GM18867 (cell line): Measurements from ENCODE around the gene SLC27A6.
"Not testable (repeated sequence)": the region's sequence is repeated elsewhere in the genome, so short reads cannot be mapped to it uniquely, and the experiment has no call there.

ENCODE experiments used
- ATAC-seq: cut with Tn5 transposase; IDR thresholded peaks from one replicate; pipeline ENCODE4 v1.9.1; 2021; ENCODE audit warnings: mild to moderate bottlenecking, moderate library complexity; ENCODE audit not compliant: unreplicated experiment

Gene SLC27A6

DNA sequence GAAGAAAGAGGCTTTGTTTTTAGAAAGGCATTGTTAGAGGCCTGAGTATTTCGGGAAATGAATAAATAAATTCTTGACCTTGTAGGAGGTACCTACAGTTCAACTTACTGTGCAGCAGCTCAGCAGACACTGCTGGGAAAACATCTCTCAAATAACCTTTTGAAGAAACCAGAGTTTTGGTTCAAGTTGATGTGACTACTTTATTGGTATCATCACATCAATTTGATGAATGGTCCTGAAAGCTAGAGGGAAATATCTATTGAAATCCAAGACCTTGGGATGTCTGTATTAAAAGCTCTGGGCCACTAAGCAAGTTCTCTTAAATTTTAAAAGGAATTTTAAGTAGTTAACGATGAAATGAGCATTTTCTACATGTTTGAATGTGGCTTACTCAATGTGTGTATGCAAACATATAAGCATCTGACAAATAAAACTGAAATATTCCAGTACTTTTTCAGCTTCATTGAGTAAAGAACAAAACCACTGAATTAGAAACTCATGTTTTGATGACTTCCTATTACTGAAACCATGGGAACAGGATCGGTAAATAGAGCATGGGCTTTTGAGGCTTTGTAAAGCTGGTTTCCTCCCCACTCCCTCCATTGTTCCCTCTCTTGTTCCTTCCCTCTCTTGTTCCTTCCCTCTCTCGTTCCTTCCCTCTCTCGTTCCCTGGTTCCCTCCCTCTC lies 36.7 kb downstream of the SLC27A6 start:
- no peak for ATAC-seq

DNA sequence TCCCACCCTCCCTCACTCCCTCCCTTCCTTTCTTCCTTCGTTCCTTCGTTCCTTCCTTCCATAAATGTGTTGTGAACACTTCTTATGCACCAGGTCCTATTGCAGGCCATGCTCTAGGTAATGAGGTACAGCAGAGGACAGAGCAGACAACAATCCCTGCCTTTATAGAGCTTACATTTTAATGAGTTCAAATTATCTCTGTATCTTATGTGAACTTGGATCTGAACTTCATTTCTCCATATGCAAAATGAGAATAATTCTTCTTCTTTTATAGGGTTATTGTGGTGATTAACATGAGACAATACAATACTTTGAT lies 37.2 kb downstream of the SLC27A6 start:
- ATAC-seq: no peak

DNA sequence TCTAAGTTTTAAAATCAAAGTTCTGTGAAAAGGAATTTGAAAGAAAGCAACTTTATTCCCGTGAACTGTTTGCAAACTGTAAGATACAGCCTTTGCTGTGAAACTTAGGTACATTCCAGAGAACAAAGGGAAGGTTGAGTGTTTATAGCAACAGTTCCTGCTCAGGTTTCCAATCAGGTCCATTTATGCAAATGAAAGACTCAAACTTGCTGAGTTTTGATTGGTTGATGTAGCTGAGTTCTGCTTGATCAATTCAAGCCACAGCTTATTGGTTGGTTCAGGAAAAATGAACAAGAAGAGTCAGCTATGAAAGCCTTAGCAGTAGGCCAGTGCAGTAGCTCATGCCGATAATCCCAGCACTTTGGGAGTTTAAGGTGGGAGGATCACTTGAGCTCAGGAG lies 37.9 kb downstream of the SLC27A6 start:
- no peak for ATAC-seq

DNA sequence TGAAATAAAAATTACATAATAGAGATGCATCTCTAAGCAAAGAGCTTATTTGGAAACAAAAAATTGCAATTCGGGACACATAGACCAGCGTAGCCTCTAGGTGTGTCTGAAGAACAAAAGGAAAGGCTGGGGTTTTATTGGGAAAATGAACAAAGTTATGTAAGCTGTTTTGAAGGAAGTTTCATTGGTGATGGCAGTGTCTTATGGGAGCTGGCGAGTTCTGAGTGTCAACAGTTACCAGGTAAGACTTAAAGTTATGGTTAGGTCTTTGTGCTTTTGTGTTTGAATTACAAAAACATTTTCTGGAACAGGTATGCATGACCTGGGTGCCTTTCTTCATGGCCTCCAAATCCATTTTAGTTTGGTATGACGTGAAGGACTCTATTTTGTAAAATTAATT lies 48.9 kb downstream of the SLC27A6 start:
- ATAC-seq: no peak

DNA sequence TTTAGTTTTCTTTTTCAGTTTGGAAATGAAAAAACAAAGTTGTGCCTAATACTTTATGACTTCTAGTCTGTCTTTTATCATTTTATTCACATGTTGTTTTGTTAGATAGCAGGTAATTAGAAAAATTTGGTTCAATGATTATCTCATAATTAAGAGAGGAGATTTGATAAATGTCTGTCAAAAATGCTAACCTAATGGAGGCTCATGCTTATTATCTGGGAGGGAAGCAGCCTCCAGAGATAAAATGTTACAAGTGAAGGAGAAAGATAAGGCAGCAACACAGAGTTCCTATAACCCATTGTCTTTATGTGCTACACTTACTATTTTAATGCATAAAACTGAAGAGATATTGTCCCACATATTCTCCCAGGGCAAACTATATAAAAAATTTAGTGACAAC lies 53.5 kb downstream of the SLC27A6 start:
- no peak for ATAC-seq

DNA sequence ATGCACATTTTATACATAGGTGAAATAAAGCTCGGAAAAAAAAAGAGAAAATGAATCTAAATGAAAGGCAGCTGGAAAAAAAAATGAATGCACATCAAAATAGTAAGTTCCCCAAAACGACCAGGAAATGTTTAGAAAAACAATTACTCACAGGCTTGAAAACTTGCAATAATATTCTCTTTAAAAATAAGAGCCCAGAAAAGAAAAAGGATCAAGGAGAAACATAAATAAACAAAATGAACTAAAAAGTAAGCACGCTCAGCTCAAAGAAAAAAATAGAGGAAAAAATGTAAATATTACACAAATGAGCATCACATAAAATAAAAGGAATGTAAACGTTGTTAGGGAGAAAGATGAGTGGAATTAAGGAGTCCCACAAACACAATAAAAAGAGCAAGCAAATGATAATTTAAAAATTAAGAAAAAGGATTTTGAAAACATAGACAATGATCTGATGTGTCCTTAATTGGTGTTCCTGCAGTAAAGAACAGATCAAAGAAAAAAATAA lies 54.2 kb downstream of the SLC27A6 start:
- ATAC-seq: no peak

DNA sequence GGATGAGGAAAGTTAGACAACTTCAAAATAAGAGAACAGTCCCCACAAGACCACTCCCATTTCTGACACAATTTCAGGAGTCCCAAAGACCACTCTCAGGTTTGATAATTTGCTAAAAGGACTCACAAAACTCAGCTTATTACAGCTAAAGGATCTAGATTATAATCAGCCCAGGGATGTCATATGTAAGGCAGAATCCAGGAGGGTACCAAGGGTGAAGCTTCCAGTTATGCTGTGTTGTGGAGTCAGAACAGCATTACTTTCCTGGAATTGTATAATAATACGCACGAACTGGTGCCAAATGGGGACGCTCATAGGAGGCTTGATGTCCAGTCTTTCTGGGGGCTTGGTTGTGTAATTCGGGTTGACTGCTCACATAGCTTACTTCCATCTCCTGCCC lies 55.4 kb downstream of the SLC27A6 start:
- no peak for ATAC-seq

DNA sequence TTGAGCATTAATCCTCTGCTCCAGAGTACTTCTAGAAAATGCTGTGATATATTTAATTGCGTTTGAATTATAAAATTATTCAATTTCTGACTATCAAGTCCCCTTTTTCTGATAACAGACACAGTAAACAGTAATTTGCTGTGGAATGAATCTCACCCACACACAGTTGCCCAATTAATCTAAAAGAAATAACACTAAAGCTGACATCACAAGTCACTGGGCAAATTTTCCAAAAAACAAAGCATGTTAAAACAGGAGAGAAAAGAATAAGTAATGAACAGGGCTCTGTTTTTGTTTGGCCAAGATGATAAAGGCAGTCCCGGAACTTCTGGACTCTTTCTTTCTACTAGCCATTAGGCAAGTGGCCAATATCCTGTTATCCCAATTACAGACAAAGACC lies 56.5 kb downstream of the SLC27A6 start:
- no peak for ATAC-seq

DNA sequence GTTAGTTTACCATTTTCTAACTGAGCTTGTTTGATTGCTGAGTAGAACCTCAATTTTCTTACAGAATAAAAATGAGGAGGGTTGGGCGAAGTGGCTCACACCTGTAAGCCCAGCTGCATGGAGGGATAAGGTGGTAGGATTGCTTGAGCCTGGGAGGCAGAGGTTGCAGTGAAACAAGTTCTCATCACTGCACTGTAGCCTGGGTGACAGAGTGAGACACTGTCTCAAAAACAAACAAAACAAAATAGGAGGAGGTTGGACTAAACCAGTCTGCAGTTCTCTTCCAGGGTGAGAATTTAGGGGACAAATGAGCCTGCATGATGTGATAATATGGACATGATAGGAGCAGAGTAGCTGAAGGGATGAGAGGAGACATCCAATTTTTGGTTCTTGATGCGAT lies 57.3 kb downstream of the SLC27A6 start:
- ATAC-seq: no peak

DNA sequence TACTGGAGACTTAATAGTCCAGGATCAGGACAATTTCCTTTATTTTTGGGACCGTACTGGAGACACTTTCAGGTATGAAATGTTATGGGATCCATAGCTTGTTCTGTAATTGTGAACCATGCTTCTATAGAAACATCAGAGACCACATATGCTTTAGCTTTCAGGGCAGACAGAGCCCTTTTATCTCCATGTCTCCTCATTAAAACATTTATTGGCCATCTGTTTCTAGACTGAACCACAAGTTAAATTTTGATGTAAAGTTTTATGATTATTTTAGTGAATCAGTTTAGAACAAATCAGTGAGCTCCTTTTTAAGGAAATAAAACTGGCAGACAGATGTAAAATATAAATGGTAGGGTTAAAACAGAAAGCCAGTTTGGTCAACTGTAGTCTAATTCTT lies 62.0 kb downstream of the SLC27A6 start:
- ATAC-seq: no peak

DNA sequence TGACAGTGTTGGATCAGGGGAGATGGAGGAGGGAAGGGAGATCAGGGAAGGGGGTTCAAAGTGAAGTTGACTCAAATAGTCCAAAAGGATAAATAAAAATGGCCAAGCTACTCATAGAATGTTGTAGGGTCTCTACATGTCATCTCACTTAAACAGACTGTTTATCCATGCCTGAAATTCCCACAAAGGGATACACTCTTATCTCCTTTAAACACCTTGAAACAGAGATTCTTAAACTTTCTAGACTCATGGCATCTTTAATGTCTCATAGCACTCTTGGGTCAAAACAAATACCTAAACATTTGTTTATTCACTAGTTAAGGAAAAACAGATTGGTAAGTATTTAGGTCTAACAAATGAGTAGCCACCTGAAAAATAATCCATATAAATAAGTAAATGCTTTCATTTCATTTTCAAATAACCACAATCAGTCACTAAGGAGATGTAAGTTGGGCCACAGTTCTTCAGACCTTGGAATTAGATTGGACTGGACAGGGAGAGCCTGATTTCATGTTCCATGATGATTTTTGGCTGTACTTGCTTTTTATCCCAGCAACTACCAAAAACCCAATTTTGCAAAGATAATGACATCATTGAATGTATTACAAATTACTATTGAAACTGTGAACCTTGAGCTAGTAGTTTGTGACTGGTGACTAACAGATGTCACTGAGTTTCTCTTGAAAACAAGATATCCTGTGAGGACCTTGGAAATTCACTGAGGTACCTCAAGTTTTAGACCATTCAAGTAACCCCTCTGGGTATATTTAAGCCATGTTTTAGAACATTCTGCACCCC lies 66.8 kb downstream of the SLC27A6 start:
- ATAC-seq: no peak

DNA sequence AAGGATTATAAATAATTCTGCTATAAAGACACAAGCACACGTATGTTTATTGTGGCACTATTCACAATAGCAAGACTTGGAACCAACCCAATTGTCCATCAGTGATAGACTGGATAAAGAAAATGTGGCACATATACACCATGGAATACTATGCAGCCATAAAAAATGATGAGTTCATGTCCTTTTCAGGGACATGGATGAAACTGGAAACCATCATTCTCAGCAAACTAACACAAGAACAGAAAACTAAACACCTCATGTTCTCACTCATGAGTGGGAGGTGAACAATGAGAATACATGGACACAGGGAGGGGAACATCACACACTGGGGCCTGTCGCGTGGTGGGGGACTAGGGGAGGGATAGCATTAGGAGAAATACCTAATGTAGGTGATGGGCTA lies 71.0 kb downstream of the SLC27A6 start:
- ATAC-seq: not testable (repeated sequence)

DNA sequence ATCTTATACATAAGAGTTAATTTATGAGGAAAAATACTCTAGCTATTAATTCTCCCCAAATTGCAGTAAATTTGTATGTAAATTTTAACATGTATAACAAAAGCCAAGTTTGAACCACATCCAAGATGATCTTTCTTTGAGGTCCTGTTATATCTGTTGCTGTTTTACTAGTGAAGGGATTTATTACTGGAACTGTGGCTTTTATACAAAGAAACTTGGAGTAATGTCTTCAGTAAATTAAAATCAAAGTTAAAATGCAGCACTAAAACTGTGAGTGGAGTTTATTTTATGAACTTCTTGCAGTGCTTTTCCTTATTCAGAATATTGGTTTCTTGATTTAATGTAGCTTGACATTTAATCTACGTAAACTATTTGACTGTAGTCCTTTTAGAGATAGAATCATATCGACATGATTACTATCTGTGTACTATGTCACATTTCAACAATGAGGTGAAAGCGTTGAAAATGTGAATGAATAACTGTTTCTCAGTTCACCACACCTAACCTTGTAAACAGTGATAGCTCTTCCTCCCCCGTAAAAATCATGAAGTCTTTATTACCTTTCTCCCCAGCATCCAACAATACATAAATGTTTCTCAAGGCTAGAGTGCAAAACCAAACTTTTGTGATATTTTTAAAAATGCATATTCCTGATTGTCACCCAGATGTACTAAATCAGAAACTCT lies 76.1 kb downstream of the SLC27A6 start:
- no peak for ATAC-seq

DNA sequence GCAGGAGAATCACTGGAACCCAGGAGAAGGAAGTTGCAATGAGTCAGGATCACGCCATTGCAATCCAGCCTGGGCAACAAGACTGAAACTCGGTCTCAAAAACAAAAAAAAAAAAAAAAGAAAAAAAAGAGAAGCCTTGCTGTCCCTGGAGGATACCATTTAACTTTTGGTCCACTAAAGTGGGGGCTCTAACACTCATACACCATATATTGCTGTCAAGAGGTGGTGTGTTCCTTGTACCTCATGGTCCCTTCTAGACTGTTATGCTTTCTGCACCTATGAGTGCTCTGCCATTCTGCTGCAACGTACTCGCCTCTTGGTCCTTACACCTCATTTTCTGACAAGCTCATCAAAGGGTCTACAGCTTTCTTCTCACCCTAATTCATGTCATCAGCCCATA lies 77.0 kb downstream of the SLC27A6 start:
- ATAC-seq: no peak

DNA sequence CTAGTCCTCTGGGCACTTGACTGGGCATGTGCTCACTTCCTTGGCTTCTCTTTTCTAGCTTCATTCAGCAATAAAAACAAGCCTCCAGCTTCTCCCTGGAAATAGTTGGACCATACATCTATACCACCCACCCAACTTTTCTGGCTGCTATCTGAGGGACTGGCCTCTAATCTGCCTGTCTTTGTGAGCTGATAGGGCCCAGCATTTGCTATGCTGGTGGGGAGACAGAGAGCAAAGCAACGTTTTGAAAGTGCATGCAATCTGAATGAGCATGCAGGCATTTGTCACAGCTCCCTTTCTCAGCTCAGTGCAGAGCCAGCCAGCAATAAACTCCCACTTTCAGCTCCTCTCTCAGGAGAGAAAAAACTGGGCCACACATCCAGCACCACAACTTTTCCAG lies 78.6 kb downstream of the SLC27A6 start:
- ATAC-seq: no peak

DNA sequence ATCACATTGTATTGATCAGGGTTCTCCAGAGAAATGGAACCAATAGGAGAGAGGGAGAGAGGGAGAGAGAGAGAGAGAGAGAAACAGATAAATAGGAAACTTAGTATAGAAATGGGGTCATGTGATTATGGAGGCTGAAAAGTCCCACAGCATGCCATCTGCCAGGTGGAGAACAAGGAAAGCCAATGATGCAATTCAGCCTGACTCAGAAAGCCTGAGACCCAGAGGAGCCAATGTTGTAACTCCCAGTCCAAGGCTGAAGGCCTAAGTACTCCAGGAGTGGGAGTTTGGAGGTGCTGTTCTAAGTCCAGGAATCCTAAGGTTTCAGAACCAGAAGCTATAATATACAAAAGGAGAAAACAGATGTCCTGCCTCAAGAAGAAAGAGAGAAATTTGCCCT lies 80.9 kb downstream of the SLC27A6 start:
- no peak for ATAC-seq

DNA sequence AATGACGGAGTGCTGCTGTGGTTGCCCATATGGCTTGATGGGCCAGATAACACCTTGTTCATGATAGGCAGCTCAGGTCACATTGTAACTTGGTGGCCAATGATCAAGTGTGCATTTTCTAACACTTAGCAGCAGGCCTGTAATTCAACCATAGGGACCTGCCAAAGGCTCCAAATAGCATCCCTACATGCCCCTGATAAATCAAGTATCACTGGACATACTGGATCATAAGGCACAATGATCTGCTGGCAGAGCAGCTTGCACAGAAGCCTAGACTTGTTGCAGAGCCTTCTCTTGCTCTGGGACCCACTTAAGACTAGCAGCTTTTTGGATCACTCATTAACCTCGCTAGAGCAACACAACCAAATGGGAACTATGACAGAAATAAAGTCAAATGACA lies 83.2 kb downstream of the SLC27A6 start:
- no peak for ATAC-seq

DNA sequence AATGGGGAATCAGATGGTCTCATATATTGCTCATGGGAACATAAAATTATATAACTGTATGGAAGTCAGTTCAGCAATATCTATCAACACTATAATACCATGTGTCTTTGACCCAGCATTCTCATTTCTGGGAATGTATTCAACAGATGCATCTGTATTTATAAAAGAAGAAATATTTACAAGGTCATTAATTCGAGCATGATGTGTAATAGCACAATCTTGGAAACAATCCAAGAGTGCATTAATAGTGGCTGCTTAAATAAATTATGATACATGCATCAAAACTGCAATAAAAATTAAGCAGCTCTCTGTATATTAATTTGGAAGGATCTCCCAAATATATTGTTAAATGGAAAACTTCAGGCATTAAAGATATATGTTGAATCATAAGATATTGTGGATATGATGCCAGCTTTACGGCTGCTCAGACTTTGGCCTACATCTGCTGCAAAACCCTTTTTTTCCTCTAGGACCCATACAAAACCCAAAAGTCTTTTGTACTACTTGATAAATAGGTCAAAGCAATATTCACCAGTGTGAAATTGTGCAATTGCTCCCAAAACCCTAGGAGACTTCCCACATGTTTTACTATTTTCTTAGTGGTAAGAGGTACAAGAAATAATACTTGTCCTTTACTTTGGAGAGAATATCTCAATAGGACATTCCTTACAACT lies 84.0 kb downstream of the SLC27A6 start:
- no peak for ATAC-seq

DNA sequence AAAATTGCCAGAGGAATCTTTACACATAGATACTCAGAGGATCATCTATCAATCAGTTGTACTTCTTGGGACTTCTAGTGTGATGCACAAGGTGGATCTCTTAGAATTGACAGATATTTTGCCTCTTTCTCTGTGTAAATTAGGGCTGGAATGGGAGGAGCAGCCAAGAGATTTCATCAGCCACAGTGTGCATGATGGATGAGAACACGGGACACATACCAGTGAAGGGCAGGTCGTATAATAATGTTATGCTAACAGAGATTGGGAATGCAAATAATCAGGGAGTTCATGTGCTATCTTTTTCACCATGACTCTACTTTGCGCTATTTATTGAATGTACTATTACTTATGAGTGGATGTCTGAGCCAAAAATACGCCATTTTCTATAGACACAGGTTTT lies 86.0 kb downstream of the SLC27A6 start:
- ATAC-seq: no peak

DNA sequence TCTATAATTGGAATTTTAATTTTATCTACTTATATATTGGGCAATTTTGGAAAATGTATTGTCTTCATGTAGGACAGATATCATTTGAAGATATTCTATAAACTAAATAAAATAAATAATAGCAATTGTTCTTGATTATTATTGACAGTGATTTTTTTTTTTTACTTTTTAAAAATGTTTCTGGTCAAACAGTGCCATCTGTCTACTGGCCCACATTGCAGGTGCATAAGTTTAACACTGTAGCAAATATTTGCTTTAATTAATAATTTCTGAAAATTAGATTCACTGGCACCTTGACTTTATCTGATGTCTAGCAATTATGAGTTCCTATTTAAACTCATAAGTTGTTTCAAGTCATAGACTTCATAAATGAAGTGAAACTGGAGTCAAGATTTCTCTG lies 88.2 kb downstream of the SLC27A6 start:
- no peak for ATAC-seq

DNA sequence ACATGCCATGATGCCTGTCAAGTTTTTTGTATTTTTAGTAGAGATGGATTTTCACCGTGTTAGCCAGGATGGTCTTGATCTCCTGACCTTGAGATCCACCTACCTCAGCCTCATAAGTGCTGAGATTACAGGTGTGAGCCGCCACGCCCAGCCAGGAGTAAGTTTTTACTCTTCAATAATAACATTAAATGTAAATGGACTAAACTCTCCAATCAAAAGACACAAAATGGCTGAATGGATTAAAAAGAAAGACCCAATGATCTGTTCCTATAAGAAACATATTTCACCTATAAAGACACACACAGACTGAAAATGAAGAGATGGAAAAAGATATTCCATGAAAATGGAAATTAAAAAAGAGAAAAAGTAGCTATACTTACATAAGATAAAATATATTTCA lies 92.0 kb downstream of the SLC27A6 start:
- no peak for ATAC-seq

DNA sequence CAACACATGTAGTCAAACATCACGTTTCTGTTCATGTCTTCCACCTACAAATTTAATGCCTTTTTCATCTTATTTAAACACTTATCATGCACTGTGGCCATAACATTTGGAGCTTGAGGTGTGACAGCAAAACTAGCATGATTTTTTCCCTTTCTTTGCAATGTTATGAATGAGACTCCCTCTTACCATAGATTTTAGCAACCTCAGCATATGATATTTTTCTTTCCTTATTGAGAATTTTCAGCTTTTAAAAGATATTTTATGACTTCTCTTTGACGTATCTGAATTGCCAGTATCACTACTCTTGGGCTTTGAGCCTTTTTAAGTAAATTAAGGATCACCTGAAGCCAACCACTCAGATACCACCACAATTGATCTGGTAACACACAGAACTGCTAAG lies 96.6 kb downstream of the SLC27A6 start:
- no peak for ATAC-seq
